Measurements from ENCODE around the gene VILL.
"Not testable (repeated sequence)": the region's sequence is repeated elsewhere in the genome, so short reads cannot be mapped to it uniquely, and the experiment has no call there.

GRCh38 chr3:37972056-37972455 lies 18.5 kb upstream of the VILL start:
- TF ChIP-seq, protein P1, sequence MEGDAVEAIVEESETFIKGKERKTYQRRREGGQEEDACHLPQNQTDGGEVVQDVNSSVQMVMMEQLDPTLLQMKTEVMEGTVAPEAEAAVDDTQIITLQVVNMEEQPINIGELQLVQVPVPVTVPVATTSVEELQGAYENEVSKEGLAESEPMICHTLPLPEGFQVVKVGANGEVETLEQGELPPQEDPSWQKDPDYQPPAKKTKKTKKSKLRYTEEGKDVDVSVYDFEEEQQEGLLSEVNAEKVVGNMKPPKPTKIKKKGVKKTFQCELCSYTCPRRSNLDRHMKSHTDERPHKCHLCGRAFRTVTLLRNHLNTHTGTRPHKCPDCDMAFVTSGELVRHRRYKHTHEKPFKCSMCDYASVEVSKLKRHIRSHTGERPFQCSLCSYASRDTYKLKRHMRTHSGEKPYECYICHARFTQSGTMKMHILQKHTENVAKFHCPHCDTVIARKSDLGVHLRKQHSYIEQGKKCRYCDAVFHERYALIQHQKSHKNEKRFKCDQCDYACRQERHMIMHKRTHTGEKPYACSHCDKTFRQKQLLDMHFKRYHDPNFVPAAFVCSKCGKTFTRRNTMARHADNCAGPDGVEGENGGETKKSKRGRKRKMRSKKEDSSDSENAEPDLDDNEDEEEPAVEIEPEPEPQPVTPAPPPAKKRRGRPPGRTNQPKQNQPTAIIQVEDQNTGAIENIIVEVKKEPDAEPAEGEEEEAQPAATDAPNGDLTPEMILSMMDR (IDR thresholded peaks at IDR 0.05; ENCODE audit: insufficient read depth, low read depth, low read length): not testable (repeated sequence)
- TF ChIP-seq EZH2 (IDR thresholded peaks at IDR 0.05; ENCODE audit: insufficient read depth, low read length): not testable (repeated sequence)

Measured in astrocyte (in vitro differentiated cells and primary cell).